ENCODE results near the gene MEGF6. TPM values are rescaled to one million over a fixed set of nuclear protein-coding genes. Genes with fewer than 3 reads are reported as not detected.
A peak's percentile ranks its signal among the peaks of the same experiment; 100 is the strongest.

The MEGF6 gene
- total and polyA plus RNA-seq, 2 experiments from 2014 or later = 11.6 to 21.9 TPM

- no peak overlapping the region for H2AFZ ChIP-seq
- H4K20me1 ChIP-seq (ENCODE audit: insufficient read depth, poor library complexity, severe bottlenecking) = no peaks in the 10 kb centered on the region
- DNase-seq (ENCODE audit: low spot score) = peak; percentile 19
- no peaks in the 10 kb centered on the region for H3K9me2 ChIP-seq (replicated peaks; ENCODE audit: insufficient read depth)
- peaks cover 44% of the 10 kb centered on the region for H3K4me1 ChIP-seq (ENCODE audit: insufficient read depth)
- no peak for TF ChIP-seq CTCF (IDR thresholded peaks at IDR 0.05; ENCODE audit: poor library complexity)
- no peak for TF ChIP-seq EZH2 (IDR thresholded peaks at IDR 0.05; ENCODE audit: borderline replicate concordance)
- TF ChIP-seq EZH2phosphoT487 (IDR thresholded peaks at IDR 0.05; ENCODE audit: low read depth, severe bottlenecking, unreplicated experiment) = no peak
- H3K79me2 ChIP-seq = peaks cover 19% of the 10 kb centered on the region
- WGBS (ENCODE audit: low lambda C conversion rate, missing lambda C conversion rate) = 47% methylated on average over 14 of the region's 14 CpGs
- no peaks in the 10 kb centered on the region for H3K9me3 ChIP-seq (ENCODE audit: low read depth)
- no peak overlapping the region for H3K4me3 ChIP-seq
- H3K36me3 ChIP-seq (replicated peaks; ENCODE audit: insufficient read depth, low read depth) = no peaks in the 10 kb centered on the region
- H3K27ac ChIP-seq = peak overlapping the region; percentile 95
- no peaks in the 10 kb centered on the region for H3K27me3 ChIP-seq
- peak overlapping the region; percentile 47 for H3K4me2 ChIP-seq
Measured at GRCh38 chr1:3460672-3461131, 150.6 kb downstream of the MEGF6 start.

- Histone ChIP-seq H3K79me2 (peaks cover 25% of the 10 kb centered on the region), H3K27ac (peak overlapping the region; percentile 95), H3K9me3 (ENCODE audit: low read depth) (no peaks in the 10 kb centered on the region), H4K20me1 (ENCODE audit: insufficient read depth, poor library complexity, severe bottlenecking) (no peaks in the 10 kb centered on the region), H3K4me3 (no peak overlapping the region), H3K9me2 (replicated peaks; ENCODE audit: insufficient read depth) (no peaks in the 10 kb centered on the region), H3K36me3 (replicated peaks; ENCODE audit: insufficient read depth, low read depth) (no peaks in the 10 kb centered on the region), H3K4me1 (ENCODE audit: insufficient read depth) (peaks cover 44% of the 10 kb centered on the region), H3K27me3 (no peaks in the 10 kb centered on the region), H3K4me2 (peak overlapping the region; percentile 47), H2AFZ (no peak overlapping the region)
- peak; percentile 86 for DNase-seq (ENCODE audit: low spot score)
- 59% methylated on average over 23 of the region's 23 CpGs for WGBS (ENCODE audit: low lambda C conversion rate, missing lambda C conversion rate)
- no peak for TF ChIP-seq EZH2 (IDR thresholded peaks at IDR 0.05; ENCODE audit: borderline replicate concordance)
- TF ChIP-seq EZH2phosphoT487 (IDR thresholded peaks at IDR 0.05; ENCODE audit: low read depth, severe bottlenecking, unreplicated experiment) = no peak
- TF ChIP-seq CTCF (IDR thresholded peaks at IDR 0.05; ENCODE audit: poor library complexity) = no peak
Measured at GRCh38 chr1:3459940-3460671, 151.2 kb downstream of the MEGF6 start.

GRCh38 chr1:3459051-3459908, 152.0 kb downstream of the MEGF6 start:
- Histone ChIP-seq H3K4me2 (peak overlapping the region; percentile 47), H3K27ac (peak overlapping the region; percentile 95), H3K9me2 (replicated peaks; ENCODE audit: insufficient read depth) (no peaks in the 10 kb centered on the region), H3K4me3 (no peak overlapping the region), H3K79me2 (peaks cover 26% of the 10 kb centered on the region), H3K27me3 (no peaks in the 10 kb centered on the region), H3K36me3 (replicated peaks; ENCODE audit: insufficient read depth, low read depth) (no peaks in the 10 kb centered on the region), H4K20me1 (ENCODE audit: insufficient read depth, poor library complexity, severe bottlenecking) (no peaks in the 10 kb centered on the region), H3K4me1 (ENCODE audit: insufficient read depth) (peaks cover 44% of the 10 kb centered on the region), H2AFZ (no peak overlapping the region), H3K9me3 (ENCODE audit: low read depth) (no peaks in the 10 kb centered on the region)
- TF ChIP-seq CTCF (IDR thresholded peaks at IDR 0.05; ENCODE audit: poor library complexity) (no peak), EZH2 (IDR thresholded peaks at IDR 0.05; ENCODE audit: borderline replicate concordance) (no peak), EZH2phosphoT487 (IDR thresholded peaks at IDR 0.05; ENCODE audit: low read depth, severe bottlenecking, unreplicated experiment) (no peak)
- no peak for DNase-seq (ENCODE audit: low spot score)
- 75% methylated on average over 24 of the region's 24 CpGs for WGBS (ENCODE audit: low lambda C conversion rate, missing lambda C conversion rate)

All from hepatocyte (in vitro differentiated cells).